Measurements from ENCODE around the gene SNRPE. TPM values are rescaled to one million over a fixed set of nuclear protein-coding genes. Genes with fewer than 3 reads are reported as not detected.

The SNRPE gene
- 18.0 TPM in 2 replicates for total RNA-seq

DNA sequence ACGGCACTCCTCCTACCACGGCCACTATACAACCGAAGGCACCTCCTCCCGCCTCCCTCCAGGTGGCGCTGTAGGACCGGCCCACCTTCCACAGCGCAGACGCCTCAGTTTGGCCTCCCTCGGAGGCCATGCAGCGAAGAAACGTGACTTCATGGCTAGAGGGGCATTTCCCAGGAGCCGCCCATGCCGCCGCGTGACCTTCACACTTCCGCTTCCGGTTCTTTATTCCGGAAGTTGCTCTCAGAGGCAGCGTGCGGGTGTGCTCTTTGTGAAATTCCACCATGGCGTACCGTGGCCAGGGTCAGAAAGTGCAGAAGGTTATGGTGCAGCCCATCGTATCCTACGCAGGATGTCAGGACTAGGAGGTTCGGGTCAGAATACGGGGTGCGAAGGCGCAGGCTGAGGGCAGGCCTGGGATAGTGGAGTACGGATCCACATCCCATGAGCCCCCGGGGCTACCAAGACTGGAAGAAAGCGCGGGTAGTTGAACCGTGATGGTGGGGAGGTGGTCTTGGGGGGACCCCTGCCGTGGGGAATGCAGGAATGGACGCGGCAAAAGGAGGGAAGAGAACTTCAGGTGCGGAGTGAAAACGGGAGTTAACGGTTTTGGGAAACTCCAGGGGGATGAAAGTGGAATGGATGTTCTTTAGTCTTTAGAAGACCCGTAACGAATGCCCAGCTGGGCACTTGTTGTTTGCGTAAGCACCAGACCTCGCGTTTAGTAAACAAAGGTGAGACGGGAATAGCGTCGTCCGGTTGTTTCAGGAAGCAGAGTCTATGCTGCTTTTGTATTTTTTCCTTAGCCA lies at the start of gene SNRPE:
TSS of gene SNRPE (plus strand) at position 221 of the 806 bp plus-strand sequence. CDS start at position 282, 61 bp downstream.

Small RNAs within 50 kb of the gene (small RNA-seq; reads per million reads assigned to genes)
- not detected for gene HSPE1P6

Other genes starting within 250 kb of the SNRPE start
- 242 and 290 TPM in 2 replicates for gene ATP2B4, start 234.8 kb upstream of the SNRPE start, total RNA-seq
- not detected in 2 replicates for gene LAX1, start 96.4 kb upstream of the SNRPE start, total RNA-seq
- 34.4 and 55.2 TPM in 2 replicates for gene ZBED6, start 66.0 kb upstream of the SNRPE start, total RNA-seq
- 115 and 136 TPM in 2 replicates for gene ZC3H11A, start 66.0 kb upstream of the SNRPE start, total RNA-seq
- 7.0 and 8.3 TPM in 2 replicates for gene SOX13, start 211.5 kb downstream of the SNRPE start, total RNA-seq